Measurements from ENCODE around the gene CADM2.

CADM2 gene

GRCh38 chr3:84991422-84991900 lies 32.7 kb downstream of the CADM2 start:
- Histone ChIP-seq H3K4me1 (ENCODE audit: insufficient read depth, low read length) (peaks cover 9% of the 10 kb centered on the region), H3K4me3 (ENCODE audit: low read length) (no peak overlapping the region), H3K9me3 (ENCODE audit: low read length) (no peaks in the 10 kb centered on the region), H2AFZ (ENCODE audit: low read depth, low read length) (no peak overlapping the region), H3K36me3 (ENCODE audit: insufficient read depth, low read length) (no peaks in the 10 kb centered on the region), H3K27me3 (ENCODE audit: insufficient read depth, low read length) (no peaks in the 10 kb centered on the region)

GRCh38 chr3:84993956-84994355 lies 35.2 kb downstream of the CADM2 start:
- no peaks in the 10 kb centered on the region for H3K9me3 ChIP-seq (ENCODE audit: low read length)
- peaks cover 14% of the 10 kb centered on the region for H3K4me1 ChIP-seq (ENCODE audit: insufficient read depth, low read length)
- no peak overlapping the region for H3K4me3 ChIP-seq (ENCODE audit: low read length)
- no peak overlapping the region for H2AFZ ChIP-seq (ENCODE audit: low read depth, low read length)
- no peaks in the 10 kb centered on the region for H3K36me3 ChIP-seq (ENCODE audit: insufficient read depth, low read length)
- no peaks in the 10 kb centered on the region for H3K27me3 ChIP-seq (ENCODE audit: insufficient read depth, low read length)

- Histone ChIP-seq H3K4me3 (ENCODE audit: low read length) (no peak overlapping the region), H3K9me3 (ENCODE audit: low read length) (no peaks in the 10 kb centered on the region), H2AFZ (ENCODE audit: low read depth, low read length) (no peak overlapping the region), H3K36me3 (ENCODE audit: insufficient read depth, low read length) (no peaks in the 10 kb centered on the region), H3K27me3 (ENCODE audit: insufficient read depth, low read length) (no peaks in the 10 kb centered on the region), H3K4me1 (ENCODE audit: insufficient read depth, low read length) (peaks cover 11% of the 10 kb centered on the region)
Observed at GRCh38 chr3:84998545-84998944, 39.8 kb downstream of the CADM2 start.

GRCh38 chr3:85003479-85003878 lies 44.7 kb downstream of the CADM2 start:
- Histone ChIP-seq H3K36me3 (ENCODE audit: insufficient read depth, low read length) (no peaks in the 10 kb centered on the region), H3K9me3 (ENCODE audit: low read length) (no peaks in the 10 kb centered on the region), H3K27me3 (ENCODE audit: insufficient read depth, low read length) (no peaks in the 10 kb centered on the region), H3K4me1 (ENCODE audit: insufficient read depth, low read length) (no peaks in the 10 kb centered on the region), H3K4me3 (ENCODE audit: low read length) (no peak overlapping the region), H2AFZ (ENCODE audit: low read depth, low read length) (no peak overlapping the region)

GRCh38 chr3:85004147-85004546 lies 45.4 kb downstream of the CADM2 start:
- H3K36me3 ChIP-seq (ENCODE audit: insufficient read depth, low read length) = no peaks in the 10 kb centered on the region
- no peaks in the 10 kb centered on the region for H3K27me3 ChIP-seq (ENCODE audit: insufficient read depth, low read length)
- H3K4me1 ChIP-seq (ENCODE audit: insufficient read depth, low read length) = no peaks in the 10 kb centered on the region
- no peak overlapping the region for H2AFZ ChIP-seq (ENCODE audit: low read depth, low read length)
- no peak overlapping the region for H3K4me3 ChIP-seq (ENCODE audit: low read length)
- no peaks in the 10 kb centered on the region for H3K9me3 ChIP-seq (ENCODE audit: low read length)

- Histone ChIP-seq H2AFZ (ENCODE audit: low read depth, low read length) (no peak overlapping the region), H3K27me3 (ENCODE audit: insufficient read depth, low read length) (no peaks in the 10 kb centered on the region), H3K4me3 (ENCODE audit: low read length) (no peak overlapping the region), H3K9me3 (ENCODE audit: low read length) (no peaks in the 10 kb centered on the region), H3K36me3 (ENCODE audit: insufficient read depth, low read length) (no peaks in the 10 kb centered on the region), H3K4me1 (ENCODE audit: insufficient read depth, low read length) (no peaks in the 10 kb centered on the region)
Observed at GRCh38 chr3:85005946-85006345, 47.2 kb downstream of the CADM2 start.

GRCh38 chr3:85007195-85008094 lies 48.7 kb downstream of the CADM2 start:
- Histone ChIP-seq H2AFZ (ENCODE audit: low read depth, low read length) (no peak overlapping the region), H3K9me3 (ENCODE audit: low read length) (no peaks in the 10 kb centered on the region), H3K4me3 (ENCODE audit: low read length) (no peak overlapping the region), H3K4me1 (ENCODE audit: insufficient read depth, low read length) (no peaks in the 10 kb centered on the region), H3K36me3 (ENCODE audit: insufficient read depth, low read length) (no peaks in the 10 kb centered on the region), H3K27me3 (ENCODE audit: insufficient read depth, low read length) (no peaks in the 10 kb centered on the region)

- no peak overlapping the region for H3K4me3 ChIP-seq (ENCODE audit: low read length)
- no peaks in the 10 kb centered on the region for H3K4me1 ChIP-seq (ENCODE audit: insufficient read depth, low read length)
- no peaks in the 10 kb centered on the region for H3K9me3 ChIP-seq (ENCODE audit: low read length)
- no peak overlapping the region for H2AFZ ChIP-seq (ENCODE audit: low read depth, low read length)
- H3K27me3 ChIP-seq (ENCODE audit: insufficient read depth, low read length) = no peaks in the 10 kb centered on the region
- no peaks in the 10 kb centered on the region for H3K36me3 ChIP-seq (ENCODE audit: insufficient read depth, low read length)
Observed at GRCh38 chr3:85020828-85021227, 62.0 kb downstream of the CADM2 start.

- Histone ChIP-seq H3K4me3 (ENCODE audit: low read length) (no peak overlapping the region), H3K9me3 (ENCODE audit: low read length) (no peaks in the 10 kb centered on the region), H3K36me3 (ENCODE audit: insufficient read depth, low read length) (no peaks in the 10 kb centered on the region), H3K27me3 (ENCODE audit: insufficient read depth, low read length) (no peaks in the 10 kb centered on the region), H3K4me1 (ENCODE audit: insufficient read depth, low read length) (no peaks in the 10 kb centered on the region), H2AFZ (ENCODE audit: low read depth, low read length) (no peak overlapping the region)
Observed at GRCh38 chr3:85030052-85030451, 71.3 kb downstream of the CADM2 start.

GRCh38 chr3:85037203-85037602 lies 78.4 kb downstream of the CADM2 start:
- Histone ChIP-seq H2AFZ (ENCODE audit: low read depth, low read length) (no peak overlapping the region), H3K4me1 (ENCODE audit: insufficient read depth, low read length) (no peaks in the 10 kb centered on the region), H3K9me3 (ENCODE audit: low read length) (no peaks in the 10 kb centered on the region), H3K36me3 (ENCODE audit: insufficient read depth, low read length) (no peaks in the 10 kb centered on the region), H3K4me3 (ENCODE audit: low read length) (no peak overlapping the region), H3K27me3 (ENCODE audit: insufficient read depth, low read length) (no peaks in the 10 kb centered on the region)

GRCh38 chr3:85041001-85041400 lies 82.2 kb downstream of the CADM2 start:
- Histone ChIP-seq H3K4me1 (ENCODE audit: insufficient read depth, low read length) (no peaks in the 10 kb centered on the region), H3K27me3 (ENCODE audit: insufficient read depth, low read length) (no peaks in the 10 kb centered on the region), H3K9me3 (ENCODE audit: low read length) (no peaks in the 10 kb centered on the region), H2AFZ (ENCODE audit: low read depth, low read length) (no peak overlapping the region), H3K36me3 (ENCODE audit: insufficient read depth, low read length) (no peaks in the 10 kb centered on the region), H3K4me3 (ENCODE audit: low read length) (no peak overlapping the region)

GRCh38 chr3:85041562-85042055 lies 82.8 kb downstream of the CADM2 start:
- Histone ChIP-seq H3K4me1 (ENCODE audit: insufficient read depth, low read length) (no peaks in the 10 kb centered on the region), H2AFZ (ENCODE audit: low read depth, low read length) (no peak overlapping the region), H3K4me3 (ENCODE audit: low read length) (no peak overlapping the region), H3K36me3 (ENCODE audit: insufficient read depth, low read length) (no peaks in the 10 kb centered on the region), H3K27me3 (ENCODE audit: insufficient read depth, low read length) (no peaks in the 10 kb centered on the region), H3K9me3 (ENCODE audit: low read length) (no peaks in the 10 kb centered on the region)

GRCh38 chr3:85050821-85051220 lies 92.0 kb downstream of the CADM2 start:
- Histone ChIP-seq H3K36me3 (ENCODE audit: insufficient read depth, low read length) (no peaks in the 10 kb centered on the region), H3K4me3 (ENCODE audit: low read length) (no peak overlapping the region), H3K9me3 (ENCODE audit: low read length) (no peaks in the 10 kb centered on the region), H3K4me1 (ENCODE audit: insufficient read depth, low read length) (peaks cover 4% of the 10 kb centered on the region), H2AFZ (ENCODE audit: low read depth, low read length) (no peak overlapping the region), H3K27me3 (ENCODE audit: insufficient read depth, low read length) (no peaks in the 10 kb centered on the region)
